SH-SY5Y (cell line): ENCODE data around the gene RIIAD1.

ENCODE experiments used
- GATA2 ChIP-seq: IDR thresholded peaks from 2 replicates; pipeline ENCODE4 v1.6.1; 2011; ENCODE audit warnings: mild to moderate bottlenecking, low read depth, low read length
- GATA3 ChIP-seq: IDR thresholded peaks from 2 replicates; pipeline ENCODE4 v1.6.1; 2011; ENCODE audit warnings: low read depth, mild to moderate bottlenecking, low read length, moderate library complexity

GRCh38 chr1:151684128-151684527, 37.2 kb upstream of the RIIAD1 start:
- TF ChIP-seq GATA2 (no peak), GATA3 (no peak)
